HG03432 (cell line): Measurements from ENCODE around the gene ASTN1.
"Not testable (repeated sequence)": the region's sequence is repeated elsewhere in the genome, so short reads cannot be mapped to it uniquely, and the experiment has no call there.

ENCODE experiments used
- ATAC-seq: cut with Tn5 transposase; IDR thresholded peaks from one replicate; pipeline ENCODE4 v1.9.1; 2021; ENCODE audit warnings: mild to moderate bottlenecking, moderate library complexity; ENCODE audit not compliant: unreplicated experiment

ASTN1 gene

GRCh38 chr1:177116941-177117340, 47.6 kb downstream of the ASTN1 start:
- no peak for ATAC-seq

GRCh38 chr1:177106614-177107365, 57.7 kb downstream of the ASTN1 start:
- no peak for ATAC-seq

GRCh38 chr1:177106196-177106595, 58.3 kb downstream of the ASTN1 start:
- no peak for ATAC-seq

GRCh38 chr1:177103005-177103852, 61.3 kb downstream of the ASTN1 start:
- no peak for ATAC-seq

- no peak for ATAC-seq
Measured at GRCh38 chr1:177092001-177092400, 72.5 kb downstream of the ASTN1 start.

- ATAC-seq: no peak
Measured at GRCh38 chr1:177091040-177091439, 73.5 kb downstream of the ASTN1 start.

- no peak for ATAC-seq
Measured at GRCh38 chr1:177088966-177089365, 75.5 kb downstream of the ASTN1 start.

GRCh38 chr1:177082855-177083693, 81.4 kb downstream of the ASTN1 start:
- no peak for ATAC-seq

- no peak for ATAC-seq
Measured at GRCh38 chr1:177080564-177080963, 83.9 kb downstream of the ASTN1 start.

- ATAC-seq: no peak
Measured at GRCh38 chr1:177077734-177078499, 86.6 kb downstream of the ASTN1 start.

- ATAC-seq: no peak
Measured at GRCh38 chr1:177077006-177077405, 87.5 kb downstream of the ASTN1 start.

GRCh38 chr1:177074811-177075210, 89.7 kb downstream of the ASTN1 start:
- not testable (repeated sequence) for ATAC-seq

GRCh38 chr1:177069490-177069889, 95.0 kb downstream of the ASTN1 start:
- ATAC-seq: no peak

GRCh38 chr1:177067752-177068410, 96.6 kb downstream of the ASTN1 start:
- no peak for ATAC-seq

GRCh38 chr1:177065430-177065829, 99.1 kb downstream of the ASTN1 start:
- ATAC-seq: no peak

- ATAC-seq: no peak
Measured at GRCh38 chr1:177063648-177064047, 100.9 kb downstream of the ASTN1 start.

GRCh38 chr1:177054542-177054941, 110.0 kb downstream of the ASTN1 start:
- no peak for ATAC-seq

- no peak for ATAC-seq
Measured at GRCh38 chr1:177053648-177054047, 110.9 kb downstream of the ASTN1 start.

GRCh38 chr1:177048314-177049069, 116.0 kb downstream of the ASTN1 start:
- no peak for ATAC-seq
